ENCODE data around the gene PRR14L. TPM values are rescaled to one million over a fixed set of nuclear protein-coding genes. Genes with fewer than 3 reads are reported as not detected.

PRR14L gene
- total and polyA plus RNA-seq, 8 donors = 25.8 to 55.1 (median 30.3) TPM

GRCh38 chr22:31637891-31638618 is 111.9 kb downstream of the PRR14L start:
- Histone ChIP-seq H3K36me3 (no peaks in the 10 kb centered on the region), H3K27me3 (no peaks in the 10 kb centered on the region), H3K4me1 (peaks cover 3 to 68% of the 10 kb centered on the region in 2 donors), H3K27ac (peak overlapping the region; percentile 73 to 96), H3K9me3 (no peaks in the 10 kb centered on the region), H3K4me3 (peak overlapping the region; percentile 11 to 57)
- DNase-seq (peak in 2 of 4 donors; percentile 77 to 79), ATAC-seq (peak; percentile 38)
- no peak for TF ChIP-seq CTCF (IDR thresholded peaks at IDR 0.05)
- intact Hi-C loops (cut with DNase I) = no loop called here

- DNase-seq = peak in 2 of 4 donors; percentile 70 to 90
- peak overlapping the region; percentile 73 to 96 for H3K27ac ChIP-seq
- H3K4me3 ChIP-seq = peak overlapping the region; percentile 11 to 57
- H3K36me3 ChIP-seq = no peaks in the 10 kb centered on the region
- peaks cover 3 to 64% of the 10 kb centered on the region in 2 donors for H3K4me1 ChIP-seq
- intact Hi-C loops (cut with DNase I) = no loop called here
- H3K9me3 ChIP-seq = no peaks in the 10 kb centered on the region
- H3K27me3 ChIP-seq = no peaks in the 10 kb centered on the region
- TF ChIP-seq CTCF (IDR thresholded peaks at IDR 0.05) = peak in 1 of 2 donors; percentile 34
- peak; percentile 8 for ATAC-seq
Observed at GRCh38 chr22:31637447-31637890, 112.5 kb downstream of the PRR14L start.

- H3K4me3 ChIP-seq = no peak overlapping the region
- H3K36me3 ChIP-seq = no peaks in the 10 kb centered on the region
- peak in 1 of 4 donors; percentile 73 for DNase-seq
- no peak for TF ChIP-seq CTCF (IDR thresholded peaks at IDR 0.05)
- peak overlapping the region; percentile 3 to 51 for H3K27ac ChIP-seq
- intact Hi-C loops (cut with DNase I) = no loop called here
- peaks cover 9 to 75% of the 10 kb centered on the region in 2 donors for H3K4me1 ChIP-seq
- no peaks in the 10 kb centered on the region for H3K27me3 ChIP-seq
- no peaks in the 10 kb centered on the region for H3K9me3 ChIP-seq
- ATAC-seq = peak; percentile 51
Observed at GRCh38 chr22:31635638-31636306, 114.2 kb downstream of the PRR14L start.

- peak overlapping the region; percentile 89 to 94 for H3K27ac ChIP-seq
- H3K4me1 ChIP-seq = peaks cover 22 to 89% of the 10 kb centered on the region in 2 donors
- peak overlapping the region in 1 of 2 donors; percentile 78 for H3K4me3 ChIP-seq
- no peaks in the 10 kb centered on the region for H3K27me3 ChIP-seq
- H3K9me3 ChIP-seq = no peaks in the 10 kb centered on the region
- intact Hi-C loops (cut with DNase I) = loop anchor here in 1 of 2 donors (5.0 kb wide), 1 partner anchor 74 kb away; no protein-coding TSS in a partner anchor
- peaks cover 0 to 29% of the 10 kb centered on the region in 2 donors for H3K36me3 ChIP-seq
- DNase-seq = peak in 1 of 4 donors; percentile 50
- TF ChIP-seq CTCF (IDR thresholded peaks at IDR 0.05) = no peak
- ATAC-seq = no peak
Observed at GRCh38 chr22:31631436-31631835, 118.5 kb downstream of the PRR14L start.

Other genes with a start within 250 kb of the PRR14L start
- gene PISD, start 87.9 kb downstream of the PRR14L start, total RNA-seq = 10 to 100 TPM; 32.3 to 60.5 TPM
- 10 to 100 TPM; 22.6 to 30.4 (median 26.7) TPM for gene PISD, start 87.9 kb downstream of the PRR14L start, polyA plus RNA-seq (ENCODE audit: insufficient read length in 6 of 6)
- gene DEPDC5, start 3.9 kb upstream of the PRR14L start, total RNA-seq = 10 to 100 TPM; 23.2 to 31.1 TPM
- 10 to 100 TPM; 14.9 to 19.8 (median 17.3) TPM for gene DEPDC5, start 3.9 kb upstream of the PRR14L start, polyA plus RNA-seq (ENCODE audit: insufficient read length in 6 of 6)
- 100 to 1,000 TPM; 152 to 183 TPM for gene YWHAH, start 194.4 kb upstream of the PRR14L start, total RNA-seq
- 100 to 1,000 TPM; 100 to 137 (median 111) TPM for gene YWHAH, start 194.4 kb upstream of the PRR14L start, polyA plus RNA-seq (ENCODE audit: insufficient read length in 6 of 6)

All from left lung (tissue), 10 donors.